ENCODE data around the gene SAMD13. TPM values are rescaled to one million over a fixed set of nuclear protein-coding genes. Genes with fewer than 3 reads are reported as not detected.

The SAMD13 gene
- total and polyA plus RNA-seq, 2 of the 8 experiments (the other 6 are each of a cell fraction or from before 2014, with no cell fraction given) = 0.86 to 2.3 TPM

DNA sequence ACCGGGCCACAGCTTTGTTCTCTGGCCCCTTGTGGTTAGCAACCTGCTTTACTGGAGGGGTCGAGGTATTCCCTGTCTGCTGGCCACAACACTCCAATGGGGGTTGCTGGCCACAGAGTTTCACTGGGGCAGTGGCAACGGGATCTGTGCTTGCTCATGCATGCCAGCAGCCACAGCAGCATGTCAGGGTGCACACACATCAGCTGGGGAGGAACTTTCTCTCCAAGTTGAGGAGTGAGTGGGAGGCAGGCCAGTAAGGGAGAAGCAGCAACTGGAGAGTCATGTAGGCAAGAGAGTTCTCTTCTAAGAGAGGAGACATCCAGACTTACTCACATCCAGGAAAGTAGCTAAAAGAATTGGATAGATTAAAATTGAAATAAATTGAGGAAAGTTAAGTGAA is 38.0 kb downstream of the SAMD13 start (continued):
- TF ChIP-seq, protein P1, sequence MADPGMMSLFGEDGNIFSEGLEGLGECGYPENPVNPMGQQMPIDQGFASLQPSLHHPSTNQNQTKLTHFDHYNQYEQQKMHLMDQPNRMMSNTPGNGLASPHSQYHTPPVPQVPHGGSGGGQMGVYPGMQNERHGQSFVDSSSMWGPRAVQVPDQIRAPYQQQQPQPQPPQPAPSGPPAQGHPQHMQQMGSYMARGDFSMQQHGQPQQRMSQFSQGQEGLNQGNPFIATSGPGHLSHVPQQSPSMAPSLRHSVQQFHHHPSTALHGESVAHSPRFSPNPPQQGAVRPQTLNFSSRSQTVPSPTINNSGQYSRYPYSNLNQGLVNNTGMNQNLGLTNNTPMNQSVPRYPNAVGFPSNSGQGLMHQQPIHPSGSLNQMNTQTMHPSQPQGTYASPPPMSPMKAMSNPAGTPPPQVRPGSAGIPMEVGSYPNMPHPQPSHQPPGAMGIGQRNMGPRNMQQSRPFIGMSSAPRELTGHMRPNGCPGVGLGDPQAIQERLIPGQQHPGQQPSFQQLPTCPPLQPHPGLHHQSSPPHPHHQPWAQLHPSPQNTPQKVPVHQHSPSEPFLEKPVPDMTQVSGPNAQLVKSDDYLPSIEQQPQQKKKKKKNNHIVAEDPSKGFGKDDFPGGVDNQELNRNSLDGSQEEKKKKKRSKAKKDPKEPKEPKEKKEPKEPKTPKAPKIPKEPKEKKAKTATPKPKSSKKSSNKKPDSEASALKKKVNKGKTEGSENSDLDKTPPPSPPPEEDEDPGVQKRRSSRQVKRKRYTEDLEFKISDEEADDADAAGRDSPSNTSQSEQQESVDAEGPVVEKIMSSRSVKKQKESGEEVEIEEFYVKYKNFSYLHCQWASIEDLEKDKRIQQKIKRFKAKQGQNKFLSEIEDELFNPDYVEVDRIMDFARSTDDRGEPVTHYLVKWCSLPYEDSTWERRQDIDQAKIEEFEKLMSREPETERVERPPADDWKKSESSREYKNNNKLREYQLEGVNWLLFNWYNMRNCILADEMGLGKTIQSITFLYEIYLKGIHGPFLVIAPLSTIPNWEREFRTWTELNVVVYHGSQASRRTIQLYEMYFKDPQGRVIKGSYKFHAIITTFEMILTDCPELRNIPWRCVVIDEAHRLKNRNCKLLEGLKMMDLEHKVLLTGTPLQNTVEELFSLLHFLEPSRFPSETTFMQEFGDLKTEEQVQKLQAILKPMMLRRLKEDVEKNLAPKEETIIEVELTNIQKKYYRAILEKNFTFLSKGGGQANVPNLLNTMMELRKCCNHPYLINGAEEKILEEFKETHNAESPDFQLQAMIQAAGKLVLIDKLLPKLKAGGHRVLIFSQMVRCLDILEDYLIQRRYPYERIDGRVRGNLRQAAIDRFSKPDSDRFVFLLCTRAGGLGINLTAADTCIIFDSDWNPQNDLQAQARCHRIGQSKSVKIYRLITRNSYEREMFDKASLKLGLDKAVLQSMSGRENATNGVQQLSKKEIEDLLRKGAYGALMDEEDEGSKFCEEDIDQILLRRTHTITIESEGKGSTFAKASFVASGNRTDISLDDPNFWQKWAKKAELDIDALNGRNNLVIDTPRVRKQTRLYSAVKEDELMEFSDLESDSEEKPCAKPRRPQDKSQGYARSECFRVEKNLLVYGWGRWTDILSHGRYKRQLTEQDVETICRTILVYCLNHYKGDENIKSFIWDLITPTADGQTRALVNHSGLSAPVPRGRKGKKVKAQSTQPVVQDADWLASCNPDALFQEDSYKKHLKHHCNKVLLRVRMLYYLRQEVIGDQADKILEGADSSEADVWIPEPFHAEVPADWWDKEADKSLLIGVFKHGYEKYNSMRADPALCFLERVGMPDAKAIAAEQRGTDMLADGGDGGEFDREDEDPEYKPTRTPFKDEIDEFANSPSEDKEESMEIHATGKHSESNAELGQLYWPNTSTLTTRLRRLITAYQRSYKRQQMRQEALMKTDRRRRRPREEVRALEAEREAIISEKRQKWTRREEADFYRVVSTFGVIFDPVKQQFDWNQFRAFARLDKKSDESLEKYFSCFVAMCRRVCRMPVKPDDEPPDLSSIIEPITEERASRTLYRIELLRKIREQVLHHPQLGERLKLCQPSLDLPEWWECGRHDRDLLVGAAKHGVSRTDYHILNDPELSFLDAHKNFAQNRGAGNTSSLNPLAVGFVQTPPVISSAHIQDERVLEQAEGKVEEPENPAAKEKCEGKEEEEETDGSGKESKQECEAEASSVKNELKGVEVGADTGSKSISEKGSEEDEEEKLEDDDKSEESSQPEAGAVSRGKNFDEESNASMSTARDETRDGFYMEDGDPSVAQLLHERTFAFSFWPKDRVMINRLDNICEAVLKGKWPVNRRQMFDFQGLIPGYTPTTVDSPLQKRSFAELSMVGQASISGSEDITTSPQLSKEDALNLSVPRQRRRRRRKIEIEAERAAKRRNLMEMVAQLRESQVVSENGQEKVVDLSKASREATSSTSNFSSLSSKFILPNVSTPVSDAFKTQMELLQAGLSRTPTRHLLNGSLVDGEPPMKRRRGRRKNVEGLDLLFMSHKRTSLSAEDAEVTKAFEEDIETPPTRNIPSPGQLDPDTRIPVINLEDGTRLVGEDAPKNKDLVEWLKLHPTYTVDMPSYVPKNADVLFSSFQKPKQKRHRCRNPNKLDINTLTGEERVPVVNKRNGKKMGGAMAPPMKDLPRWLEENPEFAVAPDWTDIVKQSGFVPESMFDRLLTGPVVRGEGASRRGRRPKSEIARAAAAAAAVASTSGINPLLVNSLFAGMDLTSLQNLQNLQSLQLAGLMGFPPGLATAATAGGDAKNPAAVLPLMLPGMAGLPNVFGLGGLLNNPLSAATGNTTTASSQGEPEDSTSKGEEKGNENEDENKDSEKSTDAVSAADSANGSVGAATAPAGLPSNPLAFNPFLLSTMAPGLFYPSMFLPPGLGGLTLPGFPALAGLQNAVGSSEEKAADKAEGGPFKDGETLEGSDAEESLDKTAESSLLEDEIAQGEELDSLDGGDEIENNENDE (IDR thresholded peaks at IDR 0.05; ENCODE audit: insufficient replicate concordance, low read length) = no peak
- TF ChIP-seq CHD2 (IDR thresholded peaks at IDR 0.05; ENCODE audit: low read length) (no peak), SAP30 (IDR thresholded peaks at IDR 0.05; ENCODE audit: insufficient read depth, insufficient replicate concordance, low read length) (no peak), SIN3A (conservative IDR thresholded peaks at IDR 0.05 in 1 of 2, IDR thresholded peaks at IDR 0.05 in 1 of 2; ENCODE audit: low read depth in 1 of 2, low read length in 2 of 2) (no peak), CREB1 (IDR thresholded peaks at IDR 0.05) (no peak), POLR2AphosphoS5 (IDR thresholded peaks at IDR 0.05; ENCODE audit: low read depth, low read length) (no peak), TBP (IDR thresholded peaks at IDR 0.05; ENCODE audit: low read depth, low read length) (no peak), TAF1 (IDR thresholded peaks at IDR 0.05; ENCODE audit: low read depth, low read length) (no peak), RNF2 (IDR thresholded peaks at IDR 0.05; ENCODE audit: borderline replicate concordance, low read depth, low read length, missing control alignments, poor library complexity, severe bottlenecking) (no peak)
- TF ChIP-seq, protein P2, sequence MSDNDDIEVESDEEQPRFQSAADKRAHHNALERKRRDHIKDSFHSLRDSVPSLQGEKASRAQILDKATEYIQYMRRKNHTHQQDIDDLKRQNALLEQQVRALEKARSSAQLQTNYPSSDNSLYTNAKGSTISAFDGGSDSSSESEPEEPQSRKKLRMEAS (IDR thresholded peaks at IDR 0.05) = no peak
